Activated CD8-positive, alpha-beta memory T cell treated with anti-CD3 and anti-CD28 coated beads, Interleukin-2, amount 50 U/mL, for 24 hours (primary cell): ENCODE data around the gene DNAI7.
A peak's percentile ranks its signal among the peaks of the same experiment; 100 is the strongest.

Experiments
- DNase-seq: peaks from one replicate; pipeline ENCODE4 v3.0.0-alpha.2; 2020; ENCODE audit errors: extremely low read depth

DNAI7 gene, protein sequence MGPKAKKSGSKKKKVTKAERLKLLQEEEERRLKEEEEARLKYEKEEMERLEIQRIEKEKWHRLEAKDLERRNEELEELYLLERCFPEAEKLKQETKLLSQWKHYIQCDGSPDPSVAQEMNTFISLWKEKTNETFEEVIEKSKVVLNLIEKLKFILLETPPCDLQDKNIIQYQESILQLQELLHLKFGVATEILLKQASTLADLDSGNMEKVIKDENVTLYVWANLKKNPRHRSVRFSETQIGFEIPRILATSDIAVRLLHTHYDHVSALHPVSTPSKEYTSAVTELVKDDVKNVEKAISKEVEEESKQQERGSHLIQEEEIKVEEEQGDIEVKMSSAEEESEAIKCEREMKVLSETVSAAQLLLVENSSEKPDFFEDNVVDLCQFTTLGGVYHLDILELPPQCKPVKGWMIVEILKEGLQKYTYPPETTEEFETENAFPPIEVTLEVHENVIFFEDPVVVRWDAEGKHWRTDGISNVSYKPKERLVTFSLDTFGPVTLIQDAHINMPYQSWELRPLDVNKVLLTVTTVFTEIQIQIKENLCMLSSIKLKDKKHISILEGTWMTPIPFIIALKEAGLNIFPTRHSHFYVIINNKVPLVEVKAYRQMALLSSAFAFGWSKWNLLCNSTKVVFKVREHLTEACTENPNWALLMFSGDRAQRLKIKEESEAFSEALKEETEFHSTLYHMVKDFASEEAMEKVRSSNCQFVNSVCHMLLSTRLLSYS

DNA sequence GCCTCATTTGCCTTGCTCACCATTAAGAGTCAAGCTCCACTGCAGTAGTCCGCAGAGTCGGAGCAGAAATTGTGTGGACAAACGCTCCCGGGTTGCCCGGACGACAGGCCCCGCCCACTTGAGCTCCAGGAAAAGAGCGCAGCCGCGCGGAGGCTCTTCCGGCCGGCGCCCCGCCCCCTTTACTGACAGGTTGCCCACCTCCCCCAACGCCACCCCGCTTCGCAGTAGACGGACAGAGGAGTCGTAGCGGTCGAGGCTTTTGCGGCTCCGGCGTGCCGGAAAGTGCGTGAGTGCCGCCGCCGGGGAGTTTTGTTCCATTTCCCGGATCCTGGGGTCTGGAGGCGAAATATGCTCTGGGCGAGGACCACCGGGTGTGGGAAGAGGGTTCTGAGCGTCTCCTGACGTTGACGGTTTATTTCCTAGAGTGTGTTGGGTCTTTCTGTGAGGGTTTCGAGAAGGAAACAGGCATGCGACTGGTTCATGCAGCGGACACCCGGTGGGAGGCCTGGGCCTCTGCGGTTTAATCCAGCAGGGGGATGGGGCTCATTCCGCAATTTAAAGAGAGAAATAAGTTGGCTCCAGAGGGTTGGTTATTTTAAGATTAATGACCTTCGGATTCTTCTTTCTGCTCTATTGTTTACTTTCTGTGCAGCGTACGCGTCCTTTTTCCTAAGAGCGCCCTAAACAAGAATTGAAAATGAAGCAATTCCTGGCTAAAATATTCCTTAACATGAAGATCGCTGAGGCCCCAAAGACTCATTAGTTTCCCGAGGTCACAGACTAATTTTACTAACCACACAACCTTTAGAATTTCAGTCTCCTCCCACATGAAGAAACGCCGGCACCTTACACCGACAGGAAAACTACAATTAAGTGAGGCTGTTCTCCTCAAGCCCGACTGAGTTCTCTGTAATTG is at the start of gene DNAI7, which contains the start of gene ETFRF1:
Gene DNAI7, minus strand, starts transcription at position 105 of the 916 bp plus-strand sequence. Its CDS starts 82 bp downstream, at position 23.
Gene ETFRF1, plus strand, starts transcription at position 182 of the 916 bp plus-strand sequence. CDS start 8,720 bp downstream, outside the sequence.
- peak; percentile 93 for DNase-seq

DNA sequence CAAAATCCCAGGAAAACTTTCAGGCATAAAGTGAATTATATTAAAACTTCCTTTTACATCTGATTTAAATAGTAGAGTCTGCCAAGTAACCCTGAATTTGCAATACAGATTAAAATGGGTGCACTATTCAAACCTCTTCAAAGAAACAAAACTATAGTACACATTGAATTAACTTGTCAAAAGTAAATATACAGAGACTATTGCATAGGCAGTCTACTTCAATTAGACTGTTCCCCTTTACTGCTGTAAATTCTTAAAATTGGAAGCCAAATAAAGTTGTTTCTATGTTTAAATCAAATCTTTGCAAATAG is 48.7 kb upstream of the DNAI7 start:
- DNase-seq, result no peak

GRCh38 chr12:25242981-25243679 is 48.2 kb upstream of the DNAI7 start:
- no peak for DNase-seq

GRCh38 chr12:25241167-25242020 is 46.4 kb upstream of the DNAI7 start:
- DNase-seq, result no peak

GRCh38 chr12:25236626-25237025 is 41.7 kb upstream of the DNAI7 start:
- no peak for DNase-seq

- no peak for DNase-seq
Measured at GRCh38 chr12:25236190-25236589, 41.2 kb upstream of the DNAI7 start.

GRCh38 chr12:25213338-25213737 is 18.4 kb upstream of the DNAI7 start:
- no peak for DNase-seq

DNA sequence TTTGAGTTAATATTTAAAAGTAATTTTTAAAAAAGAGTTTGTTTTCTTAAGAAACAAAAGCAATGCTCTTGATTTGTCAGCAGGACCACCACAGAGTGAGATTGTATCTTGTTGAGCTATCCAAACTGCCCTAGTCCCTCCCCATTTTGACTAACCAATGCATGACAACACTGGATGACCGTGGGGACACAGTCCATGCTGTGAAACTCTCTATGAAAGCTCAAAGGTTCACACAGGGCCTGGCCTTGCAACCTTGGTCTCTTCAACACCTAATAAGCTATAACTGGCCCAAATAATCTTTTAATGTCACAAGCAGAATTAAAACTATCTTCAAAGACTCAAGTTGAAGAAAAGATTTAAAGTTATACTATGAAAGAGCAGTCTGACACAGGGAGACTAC is 13.6 kb upstream of the DNAI7 start:
- DNase-seq, result no peak

DNA sequence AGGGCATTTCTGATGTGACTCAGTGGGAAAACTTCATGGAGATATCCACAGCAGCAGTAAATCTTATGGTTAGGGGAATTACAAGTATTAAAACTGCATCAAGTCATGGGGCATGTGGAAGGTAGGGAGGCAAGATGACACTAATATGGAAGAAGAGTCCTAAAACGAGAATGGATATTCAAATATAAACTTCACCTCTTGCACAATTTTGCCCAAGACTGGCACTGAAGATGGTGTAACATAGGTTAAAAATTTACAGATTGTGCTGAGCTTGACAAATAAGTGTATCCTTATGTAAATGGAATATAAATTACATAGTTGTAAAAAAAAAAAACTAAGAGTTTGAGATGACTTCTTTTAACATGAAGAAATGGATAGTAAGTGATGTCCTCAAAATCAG is 12.9 kb upstream of the DNAI7 start:
- no peak for DNase-seq

DNA sequence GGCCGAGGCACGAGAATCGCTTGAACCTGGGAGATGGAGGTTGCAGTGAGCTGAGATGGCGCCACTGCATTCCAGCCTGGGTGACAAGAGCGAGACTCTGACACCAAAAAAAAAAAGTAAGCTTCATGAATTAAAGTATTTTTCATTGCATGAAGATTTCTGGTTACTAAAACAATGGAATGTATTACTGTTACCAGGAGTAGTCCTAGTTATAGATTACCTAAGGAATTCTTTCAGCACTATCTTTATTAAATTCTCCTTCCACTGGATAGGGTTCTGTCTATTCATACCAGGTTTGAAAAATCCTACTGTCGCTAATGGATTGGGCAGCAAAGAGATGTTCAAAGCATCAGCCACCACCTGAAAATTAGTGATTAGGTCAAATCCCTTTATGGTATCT is 12.5 kb upstream of the DNAI7 start:
- no peak for DNase-seq

DNA sequence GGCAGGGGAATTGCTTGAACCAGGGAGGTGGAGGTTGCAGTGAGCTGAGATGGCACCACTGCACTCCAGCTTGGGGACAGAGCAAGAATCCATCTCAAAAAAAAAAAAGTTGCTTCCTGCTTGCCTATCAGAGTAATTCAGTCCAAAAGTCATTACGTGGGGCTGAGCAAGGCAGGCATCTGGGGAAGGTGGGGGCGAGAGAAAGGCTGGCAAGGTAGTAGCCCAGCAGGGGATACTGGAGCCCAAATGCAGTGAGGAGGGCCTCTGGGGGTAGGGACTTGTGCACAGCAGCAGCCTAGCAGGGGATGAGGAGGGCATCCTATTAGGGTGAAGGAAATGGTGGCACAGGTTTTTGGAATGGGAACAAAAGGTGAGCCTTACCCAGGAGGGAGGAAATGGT is 7.2 kb upstream of the DNAI7 start:
- no peak for DNase-seq

- DNase-seq, result no peak
Measured at GRCh38 chr12:25200703-25201102, 5.7 kb upstream of the DNAI7 start.

GRCh38 chr12:25197608-25198007 is 2.6 kb upstream of the DNAI7 start:
- no peak for DNase-seq

DNA sequence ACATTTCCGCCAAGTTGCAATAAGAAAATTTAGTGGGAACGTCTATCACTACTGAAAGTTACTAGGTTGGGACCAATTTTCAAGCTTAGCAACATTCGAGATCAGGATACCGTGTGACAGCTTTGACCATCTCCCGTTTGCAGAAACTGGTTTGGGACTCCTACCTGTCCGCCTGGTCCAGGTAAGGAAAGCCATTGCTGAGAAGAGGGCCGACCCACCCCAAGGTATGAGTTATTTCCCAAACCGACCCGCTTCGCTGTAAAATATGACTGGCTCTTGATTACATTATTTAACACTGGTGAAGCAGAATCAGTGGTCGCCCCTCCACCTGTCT is 271 bp downstream of the DNAI7 start:
- DNase-seq, result no peak

DNA sequence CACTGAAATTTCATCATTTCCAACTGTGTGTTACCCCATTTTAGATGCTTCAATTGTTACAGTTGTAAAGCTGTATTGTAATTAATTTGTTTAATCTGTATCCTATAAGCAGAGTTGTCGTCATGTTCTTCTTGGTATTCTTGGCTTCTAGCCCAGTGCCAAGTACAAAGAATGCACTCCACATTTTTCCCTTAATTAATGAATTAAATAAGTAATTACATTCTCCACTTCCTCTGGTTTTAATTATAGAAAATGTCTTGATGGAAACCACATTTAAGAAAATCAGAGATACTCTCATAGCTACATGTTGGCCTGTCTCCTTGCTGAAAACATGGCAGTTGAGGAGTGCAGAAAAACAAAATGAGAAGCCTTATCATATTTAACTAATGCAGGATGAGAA is 746 bp downstream of the DNAI7 start:
- DNase-seq, result no peak

DNA sequence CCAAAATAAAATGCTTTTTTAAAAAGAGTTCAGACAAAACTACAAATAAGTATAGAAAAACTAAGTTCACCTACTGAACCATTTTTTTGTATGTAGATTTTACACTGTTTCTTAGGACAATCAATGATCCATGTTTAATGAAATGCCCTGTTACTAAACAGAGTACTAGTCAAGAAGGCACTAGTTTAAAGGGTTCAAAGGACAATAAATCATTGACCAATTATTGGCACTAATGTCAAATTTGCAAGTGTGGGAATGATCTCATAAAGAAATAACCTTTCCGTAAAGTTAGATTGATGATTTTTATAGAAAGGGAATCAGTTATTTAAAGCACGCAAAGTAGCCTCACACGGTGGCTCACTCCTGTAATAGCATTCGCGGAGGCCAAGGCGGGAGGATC is 4.2 kb downstream of the DNAI7 start:
- DNase-seq, result no peak

GRCh38 chr12:25189656-25190055 is 5.3 kb downstream of the DNAI7 start:
- DNase-seq, result no peak

- DNase-seq, result no peak
Measured at GRCh38 chr12:25187781-25188180, 7.2 kb downstream of the DNAI7 start.

GRCh38 chr12:25186788-25187402 is 8.1 kb downstream of the DNAI7 start:
- no peak for DNase-seq

GRCh38 chr12:25186038-25186787 is 8.7 kb downstream of the DNAI7 start:
- DNase-seq, result no peak
